Measurements from ENCODE around the gene SERPINB11. TPM values are rescaled to one million over a fixed set of nuclear protein-coding genes. Genes with fewer than 3 reads are reported as not detected.

Gene SERPINB11
- total RNA-seq, 6 experiments from 2014 or later: not detected

GRCh38 chr18:63765837-63766236 is 63.1 kb downstream of the SERPINB11 start:
- DNase-seq: no peak
- H3K27ac Mint-ChIP-seq: peak overlapping the region; percentile 8; the same call in 1 of the 2 replicates
- H3K4me1 Mint-ChIP-seq (ENCODE audit: low read depth): peaks cover 85% of the 10 kb centered on the region
- no peak for TF ChIP-seq CTCF (IDR thresholded peaks at IDR 0.05)
- no peaks in the 10 kb centered on the region; the same call in 1 of the 2 replicates for H3K27me3 Mint-ChIP-seq (ENCODE audit: insufficient read depth)
- H3K9me3 Mint-ChIP-seq: peaks cover 25% of the 10 kb centered on the region
- no peak overlapping the region for H3K4me3 Mint-ChIP-seq
- H3K36me3 Mint-ChIP-seq (ENCODE audit: low read depth): peaks cover 35% of the 10 kb centered on the region

Other genes with a start within 250 kb of the SERPINB11 start
- not detected for gene SERPINB5, start 226.0 kb upstream of the SERPINB11 start, total RNA-seq (2021; fragmentation: NEBNext Ultra II Directional; extraction: Animal tissue kit (Norgen Biotek cat#: 25700))
- gene SERPINB12, start 160.6 kb upstream of the SERPINB11 start, total RNA-seq (2021; fragmentation: NEBNext Ultra II Directional; extraction: Animal tissue kit (Norgen Biotek cat#: 25700)): not detected
- gene SERPINB13, start 115.6 kb upstream of the SERPINB11 start, total RNA-seq (2021; fragmentation: NEBNext Ultra II Directional; extraction: Animal tissue kit (Norgen Biotek cat#: 25700)): not detected
- gene SERPINB4, start 58.7 kb upstream of the SERPINB11 start, total RNA-seq (2021; fragmentation: NEBNext Ultra II Directional; extraction: Animal tissue kit (Norgen Biotek cat#: 25700)): not detected
- gene SERPINB3, start 41.1 kb upstream of the SERPINB11 start, total RNA-seq (2021; fragmentation: NEBNext Ultra II Directional; extraction: Animal tissue kit (Norgen Biotek cat#: 25700)): not detected
- gene SERPINB7, start 72.5 kb downstream of the SERPINB11 start, total RNA-seq (2021; fragmentation: NEBNext Ultra II Directional; extraction: Animal tissue kit (Norgen Biotek cat#: 25700)): 100 to 1,000 TPM; 149 to 397 (median 200) TPM
- 10 to 100 TPM; 30.9 to 91.5 (median 36.1) TPM for gene SERPINB2, start 184.7 kb downstream of the SERPINB11 start, total RNA-seq (2021; fragmentation: NEBNext Ultra II Directional; extraction: Animal tissue kit (Norgen Biotek cat#: 25700))
- gene SERPINB10, start 205.0 kb downstream of the SERPINB11 start, total RNA-seq (2021; fragmentation: NEBNext Ultra II Directional; extraction: Animal tissue kit (Norgen Biotek cat#: 25700)): 1 to 10 TPM; 1.3 to 5.0 (median 1.8) TPM
- under 1 TPM in 2 of 6 experiments, not detected in 4; 0.21 to 0.38 TPM for gene HMSD, start 246.3 kb downstream of the SERPINB11 start, total RNA-seq (2021; fragmentation: NEBNext Ultra II Directional; extraction: Animal tissue kit (Norgen Biotek cat#: 25700))